ENCODE results near the gene ROBO4. TPM values are rescaled to one million over a fixed set of nuclear protein-coding genes. Genes with fewer than 3 reads are reported as not detected.
A peak's percentile ranks its signal among the peaks of the same experiment; 100 is the strongest.

ROBO4 gene
- total RNA-seq, 2 experiments from 2014 or later, result not detected

- DNase-seq, result no peak
- Mint-ChIP-seq H3K9me3 (no peaks in the 10 kb centered on the region), H3K27me3 (peaks cover 89% of the 10 kb centered on the region), H3K4me1 (peaks cover 27% of the 10 kb centered on the region), H3K36me3 (no peaks in the 10 kb centered on the region), H3K27ac (no peak overlapping the region), H3K4me3 (no peak overlapping the region)
Observed at GRCh38 chr11:124864176-124864891, 33.3 kb downstream of the ROBO4 start.

GRCh38 chr11:124863826-124864165, 33.9 kb downstream of the ROBO4 start:
- Mint-ChIP-seq H3K27ac (no peak overlapping the region), H3K4me1 (peaks cover 22% of the 10 kb centered on the region), H3K4me3 (no peak overlapping the region), H3K9me3 (no peaks in the 10 kb centered on the region), H3K27me3 (peaks cover 84% of the 10 kb centered on the region), H3K36me3 (no peaks in the 10 kb centered on the region)
- DNase-seq, result no peak

DNA sequence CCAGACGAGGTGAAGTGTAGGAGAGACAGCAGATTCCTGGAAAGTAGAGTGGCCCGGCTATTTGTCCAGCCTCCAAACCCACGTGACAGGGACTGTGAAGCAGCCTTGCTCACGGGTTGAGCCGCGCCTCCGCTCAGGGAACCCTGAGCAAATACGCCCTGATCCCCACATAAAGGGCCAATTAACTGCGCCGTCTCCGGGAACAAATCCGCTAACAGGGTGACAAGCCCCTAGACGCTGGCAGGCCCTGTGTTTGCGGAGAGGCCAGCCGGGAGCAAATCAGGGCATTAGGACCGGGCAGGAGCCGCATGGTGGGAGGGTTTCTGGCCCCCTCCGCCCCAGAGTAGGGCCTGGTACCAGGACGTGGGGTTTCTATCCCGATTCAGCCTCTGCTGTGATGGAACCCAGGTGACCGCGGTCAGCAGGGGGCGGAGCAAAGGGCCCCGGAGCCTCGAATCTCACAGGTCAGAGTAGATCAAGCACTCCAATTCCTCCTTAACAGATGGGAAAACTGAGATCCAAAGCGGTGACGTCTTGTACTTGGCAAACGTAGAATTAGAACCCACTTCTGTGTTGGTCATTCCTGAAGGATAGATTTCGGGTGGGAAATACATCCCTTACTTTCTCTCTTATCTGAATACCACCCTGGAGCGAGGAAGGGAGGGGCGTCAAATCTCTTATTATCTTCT, 34.4 kb downstream of the ROBO4 start:
- H3K9me3 Mint-ChIP-seq, result no peaks in the 10 kb centered on the region
- DNase-seq, result no peak
- peaks cover 18% of the 10 kb centered on the region for H3K4me1 Mint-ChIP-seq
- no peaks in the 10 kb centered on the region for H3K36me3 Mint-ChIP-seq
- no peak overlapping the region for H3K4me3 Mint-ChIP-seq
- H3K27me3 Mint-ChIP-seq, result peaks cover 79% of the 10 kb centered on the region
- H3K27ac Mint-ChIP-seq, result no peak overlapping the region

GRCh38 chr11:124861670-124862069, 36.0 kb downstream of the ROBO4 start:
- H3K9me3 Mint-ChIP-seq, result no peaks in the 10 kb centered on the region
- H3K4me1 Mint-ChIP-seq, result peaks cover 9% of the 10 kb centered on the region
- no peak overlapping the region for H3K27ac Mint-ChIP-seq
- H3K4me3 Mint-ChIP-seq, result no peak overlapping the region
- DNase-seq, result no peak
- H3K36me3 Mint-ChIP-seq, result no peaks in the 10 kb centered on the region
- peaks cover 63% of the 10 kb centered on the region for H3K27me3 Mint-ChIP-seq

GRCh38 chr11:124859171-124859570, 38.5 kb downstream of the ROBO4 start:
- Mint-ChIP-seq H3K4me3 (no peak overlapping the region), H3K9me3 (no peaks in the 10 kb centered on the region), H3K27me3 (peaks cover 38% of the 10 kb centered on the region), H3K27ac (no peak overlapping the region), H3K36me3 (no peaks in the 10 kb centered on the region), H3K4me1 (peaks cover 2% of the 10 kb centered on the region)
- no peak for DNase-seq

DNA sequence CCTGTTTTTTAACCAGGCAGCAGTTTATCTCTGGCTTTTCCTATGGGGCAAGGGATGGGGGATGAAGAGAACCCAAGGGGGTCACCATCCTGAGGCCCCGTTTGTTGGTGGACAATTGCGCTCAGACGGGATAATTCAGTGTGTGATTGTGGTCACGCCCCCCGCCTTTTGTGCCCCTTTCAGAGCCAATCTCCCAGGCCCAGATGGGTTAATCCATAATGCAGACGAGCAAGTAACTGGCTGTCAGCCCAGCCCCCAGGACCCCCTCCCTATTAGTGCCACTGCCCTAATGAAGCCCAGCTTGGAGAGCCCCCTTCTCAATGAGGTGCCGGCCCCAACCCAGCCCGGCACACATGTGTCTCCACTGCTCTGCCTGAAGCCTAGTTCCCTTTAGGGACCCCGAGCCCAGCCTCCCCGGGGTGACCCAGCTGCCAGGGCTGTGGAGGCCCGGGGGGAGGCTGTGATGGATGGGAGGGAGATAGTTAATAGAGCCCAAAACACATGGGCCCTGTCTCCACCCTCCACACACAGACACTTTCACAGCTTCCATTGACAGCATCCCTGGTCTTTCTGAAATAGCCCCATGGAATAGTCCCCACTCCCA, 51.5 kb downstream of the ROBO4 start:
- peaks cover 94% of the 10 kb centered on the region for H3K27me3 Mint-ChIP-seq

GRCh38 chr11:124844664-124845079, 53.0 kb downstream of the ROBO4 start:
- Mint-ChIP-seq H3K27ac (no peak overlapping the region), H3K36me3 (no peaks in the 10 kb centered on the region)

More for the DNA sequence above, 51.5 kb downstream of the ROBO4 start:
- no peaks in the 10 kb centered on the region for H3K9me3 Mint-ChIP-seq
- no peaks in the 10 kb centered on the region for H3K36me3 Mint-ChIP-seq
- peaks cover 2% of the 10 kb centered on the region for H3K4me1 Mint-ChIP-seq
- no peak for DNase-seq
- no peak overlapping the region for H3K4me3 Mint-ChIP-seq
- no peak overlapping the region for H3K27ac Mint-ChIP-seq

GRCh38 chr11:124843616-124843910, 54.1 kb downstream of the ROBO4 start:
- Mint-ChIP-seq H3K9me3 (no peaks in the 10 kb centered on the region), H3K4me1 (peaks cover 7% of the 10 kb centered on the region), H3K27ac (no peak overlapping the region), H3K4me3 (no peak overlapping the region), H3K27me3 (peaks cover 95% of the 10 kb centered on the region), H3K36me3 (no peaks in the 10 kb centered on the region)
- DNase-seq, result no peak

More at GRCh38 chr11:124844664-124845079, 53.0 kb downstream of the ROBO4 start:
- peaks cover 7% of the 10 kb centered on the region for H3K4me1 Mint-ChIP-seq
- DNase-seq, result no peak
- no peak overlapping the region for H3K4me3 Mint-ChIP-seq
- H3K9me3 Mint-ChIP-seq, result no peaks in the 10 kb centered on the region
- peaks cover 99% of the 10 kb centered on the region for H3K27me3 Mint-ChIP-seq

GRCh38 chr11:124842305-124842704, 55.4 kb downstream of the ROBO4 start:
- peaks cover 95% of the 10 kb centered on the region for H3K27me3 Mint-ChIP-seq
- H3K27ac Mint-ChIP-seq, result no peak overlapping the region
- peaks cover 8% of the 10 kb centered on the region for H3K4me1 Mint-ChIP-seq
- no peak overlapping the region for H3K4me3 Mint-ChIP-seq
- no peaks in the 10 kb centered on the region for H3K36me3 Mint-ChIP-seq
- no peak for DNase-seq
- no peaks in the 10 kb centered on the region for H3K9me3 Mint-ChIP-seq

DNA sequence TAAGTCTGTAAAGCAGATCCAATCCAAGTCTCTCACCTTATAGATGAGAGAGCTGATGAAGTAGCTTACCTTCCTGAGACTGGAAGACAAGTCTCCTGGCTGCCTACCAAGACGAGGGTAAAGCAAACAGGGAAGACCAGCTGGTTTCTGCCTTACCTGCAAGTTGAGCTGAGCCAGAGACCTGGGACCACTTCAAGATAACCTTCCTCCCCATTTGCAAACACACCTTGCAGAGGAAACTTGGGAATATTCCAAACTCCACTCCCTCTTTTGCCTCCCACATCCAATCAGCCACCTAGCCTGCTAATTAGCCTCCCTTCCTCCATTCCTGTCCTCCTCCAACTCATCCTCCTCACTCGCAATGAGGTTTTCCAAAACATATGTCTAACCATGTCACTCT, 55.8 kb downstream of the ROBO4 start:
- H3K4me3 Mint-ChIP-seq, result no peak overlapping the region
- H3K9me3 Mint-ChIP-seq, result no peaks in the 10 kb centered on the region
- peaks cover 95% of the 10 kb centered on the region for H3K27me3 Mint-ChIP-seq
- H3K36me3 Mint-ChIP-seq, result no peaks in the 10 kb centered on the region
- DNase-seq, result no peak
- H3K4me1 Mint-ChIP-seq, result peaks cover 13% of the 10 kb centered on the region
- H3K27ac Mint-ChIP-seq, result no peak overlapping the region

- Mint-ChIP-seq H3K9me3 (no peaks in the 10 kb centered on the region), H3K27ac (no peak overlapping the region), H3K27me3 (peaks cover 91% of the 10 kb centered on the region), H3K4me1 (peaks cover 17% of the 10 kb centered on the region), H3K36me3 (no peaks in the 10 kb centered on the region), H3K4me3 (no peak overlapping the region)
- no peak for DNase-seq
Observed at GRCh38 chr11:124841201-124841600, 56.5 kb downstream of the ROBO4 start.

DNA sequence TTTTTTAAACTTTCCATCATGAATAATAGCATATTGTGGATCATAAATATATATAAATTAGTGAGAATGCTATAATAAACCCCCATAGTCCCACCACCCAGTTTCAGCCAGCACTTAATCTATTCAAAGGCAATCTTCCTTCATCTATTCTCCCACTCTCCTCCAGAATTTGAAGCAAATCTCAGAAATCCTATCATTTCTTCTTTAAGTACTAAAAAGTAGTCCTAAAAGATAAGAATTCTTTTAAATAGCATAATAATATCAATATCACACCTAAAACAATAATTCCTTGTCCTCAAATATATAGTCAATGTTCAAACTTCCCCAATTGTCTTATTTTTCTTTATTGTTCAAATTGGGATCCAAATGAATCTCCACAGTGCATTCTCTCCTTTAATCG, 57.0 kb downstream of the ROBO4 start:
- peaks cover 90% of the 10 kb centered on the region for H3K27me3 Mint-ChIP-seq
- no peak overlapping the region for H3K27ac Mint-ChIP-seq
- no peaks in the 10 kb centered on the region for H3K36me3 Mint-ChIP-seq
- no peak overlapping the region for H3K4me3 Mint-ChIP-seq
- H3K4me1 Mint-ChIP-seq, result peaks cover 17% of the 10 kb centered on the region
- DNase-seq, result no peak
- no peaks in the 10 kb centered on the region for H3K9me3 Mint-ChIP-seq

DNA sequence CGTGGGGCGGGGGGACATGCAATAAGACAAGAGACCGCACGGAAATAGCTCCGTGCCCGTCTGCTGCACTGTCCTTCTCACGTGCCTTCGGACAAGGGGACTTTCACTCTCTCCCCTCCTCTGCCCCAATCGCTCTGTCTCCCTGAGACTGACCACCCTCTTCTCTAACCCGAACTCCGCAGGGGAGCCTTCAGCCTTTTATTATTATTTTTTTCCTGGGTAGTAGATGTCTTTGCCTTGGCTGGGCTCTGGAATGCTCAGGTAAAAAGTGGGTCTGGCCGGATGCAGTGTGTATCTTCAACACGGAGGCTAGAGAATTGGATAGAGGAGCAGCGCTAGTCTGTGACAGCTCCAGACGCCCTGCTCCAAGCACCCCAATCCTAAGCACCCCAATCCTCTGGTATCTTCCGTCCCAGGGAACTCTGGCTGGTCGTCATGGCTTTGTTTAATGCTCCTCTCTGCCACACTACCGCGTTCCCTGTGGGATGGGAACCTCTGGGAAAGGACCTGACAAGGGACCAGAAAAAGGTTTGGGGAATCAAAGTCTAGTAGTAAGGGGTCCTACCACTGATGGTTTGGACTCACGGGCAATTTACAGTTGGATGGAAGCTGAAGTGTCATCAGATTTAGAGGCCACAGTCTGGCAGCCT, 57.6 kb downstream of the ROBO4 start:
- Mint-ChIP-seq H3K36me3 (no peaks in the 10 kb centered on the region), H3K27ac (no peak overlapping the region), H3K4me1 (peaks cover 17% of the 10 kb centered on the region), H3K4me3 (no peak overlapping the region), H3K9me3 (no peaks in the 10 kb centered on the region), H3K27me3 (peaks cover 88% of the 10 kb centered on the region)
- no peak for DNase-seq

DNA sequence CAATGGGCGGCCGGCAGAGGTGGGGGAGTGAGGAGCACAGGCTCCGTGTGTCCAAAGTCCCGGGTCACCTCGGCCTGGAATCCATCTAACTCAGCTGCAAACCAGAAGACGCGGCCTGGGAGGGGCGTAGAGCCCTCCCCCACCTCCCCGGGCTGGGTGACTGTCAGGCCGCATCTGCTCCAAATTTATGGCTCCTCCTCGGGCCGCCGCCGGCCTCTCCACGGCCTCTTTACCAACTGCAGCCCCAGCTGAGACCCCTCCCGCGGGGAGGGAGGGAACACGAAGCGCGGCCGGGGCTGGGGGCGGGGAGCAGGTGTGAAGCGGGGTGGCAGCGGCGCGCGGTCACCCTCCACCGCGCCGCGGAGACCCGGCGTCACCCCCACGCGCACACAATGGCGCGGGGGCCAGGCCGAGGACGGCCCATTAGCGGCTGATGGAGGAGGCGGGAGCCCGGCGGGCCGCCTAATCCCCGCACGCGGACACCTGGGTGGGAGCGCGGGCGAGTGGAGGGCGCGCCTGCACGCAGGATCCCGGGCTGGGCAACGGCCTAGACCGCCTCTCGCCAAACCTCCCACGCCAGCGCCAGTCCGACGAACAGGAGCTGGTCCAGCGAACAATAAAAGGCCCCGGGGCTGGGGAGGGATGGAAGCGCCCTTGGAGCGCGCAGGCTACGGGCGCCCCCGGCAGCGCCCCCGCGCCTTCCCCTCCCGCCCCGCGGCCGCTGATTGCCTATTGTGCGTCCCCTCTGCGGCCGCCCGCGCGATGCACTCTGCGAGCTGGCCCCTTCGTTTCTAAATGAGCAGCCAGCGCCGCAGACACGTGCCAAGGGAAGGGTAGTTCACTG, 58.3 kb downstream of the ROBO4 start:
- H3K9me3 Mint-ChIP-seq, result no peaks in the 10 kb centered on the region

DNA sequence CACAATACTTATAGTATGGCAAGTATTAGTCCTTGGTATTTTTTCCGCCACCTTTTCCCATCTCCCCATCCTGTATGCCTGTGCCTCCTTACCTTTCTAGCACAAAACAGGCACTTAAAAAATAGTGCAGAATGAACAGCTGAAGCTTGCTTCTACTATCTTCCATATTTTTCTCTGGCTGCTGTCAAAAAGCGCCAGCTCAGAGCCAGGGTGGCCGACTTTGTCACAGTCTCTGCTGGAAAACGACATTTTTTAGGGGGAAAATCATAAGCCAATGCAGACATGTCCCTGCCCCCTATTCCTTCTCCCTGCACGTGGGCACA, 58.9 kb downstream of the ROBO4 start:
- no peaks in the 10 kb centered on the region for H3K9me3 Mint-ChIP-seq
- H3K27me3 Mint-ChIP-seq, result peaks cover 78% of the 10 kb centered on the region
- no peak for DNase-seq
- no peaks in the 10 kb centered on the region for H3K36me3 Mint-ChIP-seq
- H3K4me1 Mint-ChIP-seq, result peaks cover 15% of the 10 kb centered on the region
- peak overlapping the region; percentile 42 for H3K4me3 Mint-ChIP-seq
- no peak overlapping the region for H3K27ac Mint-ChIP-seq

More for the DNA sequence above, 58.3 kb downstream of the ROBO4 start:
- Mint-ChIP-seq H3K4me3 (peak overlapping the region; percentile 42), H3K27me3 (peaks cover 84% of the 10 kb centered on the region), H3K36me3 (no peaks in the 10 kb centered on the region), H3K4me1 (peaks cover 15% of the 10 kb centered on the region), H3K27ac (no peak overlapping the region)
- peak; percentile 18 for DNase-seq

Data from activated naive CD8-positive, alpha-beta T cell treated with anti-CD3 and anti-CD28 coated beads for 36 hours (primary cell).